CD4-positive, alpha-beta memory T cell (primary cell): ENCODE data around the gene TANGO2. TPM values are rescaled to one million over a fixed set of nuclear protein-coding genes. Genes with fewer than 3 reads are reported as not detected.

Source experiments
- CTCF ChIA-PET: fragments of 350-600 bp; sonication (Branson Sonifier 250); formaldehyde crosslinking; loops from one replicate; lab custom pipeline; 2021; ENCODE audit warnings: inconsistent platforms; ENCODE audit not compliant: partially characterized antibody; lab: Charles Lee
- POLR2A ChIA-PET: fragments of 350-600 bp; sonication (Branson Sonifier 250); formaldehyde crosslinking; loops from one replicate; lab custom pipeline; 2021; ENCODE audit not compliant: partially characterized antibody; lab: Charles Lee
- DNase-seq, 5 donors: peaks; one replicate each; pipeline versions ENCODE4 v3.0.0 to v3.0.0-alpha.2; 2020 to 2022; ENCODE audit warnings: mixed read lengths in 1 of 5
- H3K27ac ChIP-seq: one replicate; pipeline ENCODE4 v1.7.0; 2013; ENCODE audit warnings: low read depth, low read length
- H3K27me3 ChIP-seq: 2 replicates; pipeline ENCODE4 v1.7.0; 2013; ENCODE audit warnings: mild to moderate bottlenecking, low read length, moderate library complexity; ENCODE audit not compliant: insufficient read depth
- H3K36me3 ChIP-seq: 2 replicates; pipeline ENCODE4 v1.7.0; 2013; ENCODE audit warnings: mild to moderate bottlenecking, low read length, moderate library complexity; ENCODE audit not compliant: insufficient read depth
- H3K4me1 ChIP-seq: 2 replicates; pipeline ENCODE4 v1.7.0; 2013; ENCODE audit warnings: mild to moderate bottlenecking, low read length, moderate library complexity; ENCODE audit not compliant: insufficient read depth
- H3K4me3 ChIP-seq, 2 donors: one replicate each; pipeline ENCODE4 v1.7.0; 2013; ENCODE audit warnings: low read length in 2 of 2, mild to moderate bottlenecking in 1 of 2
- H3K9me3 ChIP-seq, 2 donors: one replicate each; pipeline ENCODE4 v1.7.0; 2013; ENCODE audit warnings: low read length in 2 of 2, control low read depth in 1 of 2; ENCODE audit not compliant: control insufficient read depth in 1 of 2
- H3K27ac Mint-ChIP-seq, 7 donors: one replicate each; pipeline ENCODE4 v1.8.0; 2020 to 2021; ENCODE audit warnings: mixed read lengths in 7 of 7, mild to moderate bottlenecking in 6 of 7, inconsistent platforms in 3 of 7, moderate library complexity in 3 of 7
- H3K27me3 Mint-ChIP-seq, 2 donors: one replicate each; pipeline ENCODE4 v1.8.0; 2020 to 2021; ENCODE audit warnings: mixed read lengths in 2 of 2
- H3K36me3 Mint-ChIP-seq, 2 donors: one replicate each; pipeline ENCODE4 v1.8.0; 2020 to 2021; ENCODE audit warnings: mixed read lengths in 2 of 2, inconsistent platforms in 1 of 2, mild to moderate bottlenecking in 1 of 2
- H3K4me1 Mint-ChIP-seq, 4 donors: one replicate each; pipeline ENCODE4 v1.8.0; 2020 to 2021; ENCODE audit warnings: mixed read lengths in 4 of 4, mild to moderate bottlenecking in 1 of 4
- H3K4me3 Mint-ChIP-seq, 8 donors: one replicate each; pipeline ENCODE4 v1.8.0; 2020 to 2021; ENCODE audit warnings: mixed read lengths in 8 of 8, mild to moderate bottlenecking in 7 of 8, moderate library complexity in 6 of 8, inconsistent platforms in 3 of 8
- H3K9me3 Mint-ChIP-seq, 8 donors: one replicate each; pipeline ENCODE4 v1.8.0; 2020 to 2021; ENCODE audit warnings: mixed read lengths in 8 of 8, mild to moderate bottlenecking in 5 of 8, inconsistent platforms in 3 of 8, moderate library complexity in 1 of 8
- intact Hi-C: fragments of 100-400 bp; cut with micrococcal nuclease; formaldehyde crosslinking; loops from one replicate; pipeline ENCODE4 v1.15.1; 2023
- polyA plus RNA-seq, 2 donors: library from polyadenylated mRNA; unstranded; fragments of 300-500 nt; fragmentation: Illumina TruSeq; gene quantifications; one replicate each; pipeline ENCODE4 v1.2.3, GENCODE V29; 2021
- total RNA-seq, 2 experiments: library from RNA; stranded (reverse); gene quantifications; one replicate each; pipeline ENCODE4 v1.2.3, GENCODE V29; 2021

The TANGO2 gene
- total and polyA plus RNA-seq, 4 experiments from 2014 or later: 40.9 to 51.5 (median 47.3) TPM

- Mint-ChIP-seq H3K4me3 (no peak overlapping the region), H3K27ac (no peak overlapping the region), H3K9me3 (no peaks in the 10 kb centered on the region), H3K4me1 (no peaks in the 10 kb centered on the region), H3K36me3 (no peaks in the 10 kb centered on the region), H3K27me3 (no peaks in the 10 kb centered on the region)
- DNase-seq: no peak
- no peak overlapping the region for H3K27ac ChIP-seq
- ChIA-PET POLR2A (no interaction called here), CTCF (no interaction called here)
- no peaks in the 10 kb centered on the region for H3K36me3 ChIP-seq
- H3K4me3 ChIP-seq: no peak overlapping the region
- H3K4me1 ChIP-seq: peaks cover 11% of the 10 kb centered on the region
- intact Hi-C loops: no loop called here
- H3K27me3 ChIP-seq: no peaks in the 10 kb centered on the region
- no peaks in the 10 kb centered on the region for H3K9me3 ChIP-seq
Observed at GRCh38 chr22:19992921-19993355, 28.0 kb upstream of the TANGO2 start.

DNA sequence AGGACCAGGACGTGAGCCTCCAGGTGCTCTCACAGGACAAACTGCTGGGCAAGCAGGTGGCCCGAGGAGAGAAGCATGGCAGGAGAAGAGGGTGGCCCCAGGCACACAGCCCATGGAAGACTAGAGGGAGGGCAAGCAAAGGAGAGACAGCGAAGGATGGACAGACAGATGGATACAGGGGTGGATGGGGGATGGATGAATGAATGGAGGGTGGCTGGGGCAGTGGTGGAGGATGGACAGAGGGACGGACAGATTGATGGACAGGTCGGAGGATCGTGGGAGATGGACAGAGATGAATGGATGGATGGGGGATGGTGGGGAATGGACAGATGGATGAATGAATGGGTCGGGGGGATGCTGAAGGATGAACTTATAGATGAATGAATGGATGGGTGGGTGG lies 27.0 kb upstream of the TANGO2 start:
- Mint-ChIP-seq H3K27me3 (no peaks in the 10 kb centered on the region), H3K36me3 (no peaks in the 10 kb centered on the region), H3K4me1 (no peaks in the 10 kb centered on the region), H3K27ac (no peak overlapping the region), H3K9me3 (no peaks in the 10 kb centered on the region), H3K4me3 (no peak overlapping the region)
- peaks cover 5% of the 10 kb centered on the region for H3K4me1 ChIP-seq
- H3K4me3 ChIP-seq: no peak overlapping the region
- H3K9me3 ChIP-seq: no peaks in the 10 kb centered on the region
- ChIA-PET CTCF (no interaction called here), POLR2A (no interaction called here)
- H3K27me3 ChIP-seq: no peaks in the 10 kb centered on the region
- no peak for DNase-seq
- H3K27ac ChIP-seq: no peak overlapping the region
- no peaks in the 10 kb centered on the region for H3K36me3 ChIP-seq
- intact Hi-C loops: no loop called here

DNA sequence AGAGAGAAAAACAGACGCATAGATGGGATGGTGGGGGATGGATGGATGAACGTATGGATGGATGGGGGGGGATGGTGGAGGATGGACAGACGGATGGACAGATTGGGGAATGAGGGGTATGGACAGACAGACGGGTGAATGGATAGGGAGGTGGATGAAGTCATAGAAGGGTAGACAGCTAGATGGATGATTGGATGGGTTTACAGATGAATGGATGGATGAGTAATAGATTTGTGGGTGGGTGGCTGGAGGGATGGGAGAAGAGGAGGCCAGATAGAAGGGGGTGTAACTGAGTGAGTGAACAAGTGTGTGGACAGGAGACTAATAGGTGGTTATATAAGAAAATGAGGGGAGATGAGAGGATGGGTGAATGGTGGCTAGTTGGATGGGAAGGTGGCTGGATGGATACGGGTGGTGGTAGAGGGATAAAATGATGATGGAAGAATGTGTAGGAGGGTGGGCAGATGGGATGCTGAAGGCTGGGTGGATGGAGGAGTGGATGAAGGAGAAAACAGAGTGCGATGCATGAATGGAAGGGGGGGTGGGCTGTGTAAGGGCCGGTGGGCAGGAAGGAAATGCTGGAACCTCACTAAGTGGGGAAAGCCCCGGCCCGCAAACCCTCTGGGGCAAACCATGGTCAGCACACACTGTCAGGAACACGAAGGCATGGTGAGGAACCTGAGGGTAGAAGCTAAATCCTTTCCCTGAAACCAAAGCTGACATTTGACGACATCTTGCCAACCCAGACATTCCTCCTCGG lies 25.9 kb upstream of the TANGO2 start:
- Mint-ChIP-seq H3K27me3 (no peaks in the 10 kb centered on the region), H3K4me3 (no peak overlapping the region), H3K27ac (no peak overlapping the region), H3K36me3 (no peaks in the 10 kb centered on the region), H3K4me1 (no peaks in the 10 kb centered on the region), H3K9me3 (no peaks in the 10 kb centered on the region)
- Histone ChIP-seq H3K4me3 (no peak overlapping the region), H3K36me3 (no peaks in the 10 kb centered on the region), H3K27ac (no peak overlapping the region), H3K9me3 (no peaks in the 10 kb centered on the region), H3K4me1 (no peaks in the 10 kb centered on the region), H3K27me3 (no peaks in the 10 kb centered on the region)
- no peak for DNase-seq
- CTCF ChIA-PET: no interaction called here
- intact Hi-C loops: no loop called here
- POLR2A ChIA-PET: no interaction called here

- ChIA-PET CTCF (no interaction called here), POLR2A (interaction anchor here (0.6 kb wide), 1 partner anchor 25 kb away, joined by 3 read pairs; no protein-coding TSS in a partner anchor)
- H3K27ac ChIP-seq: no peak overlapping the region
- Mint-ChIP-seq H3K4me3 (no peak overlapping the region), H3K27me3 (no peaks in the 10 kb centered on the region), H3K4me1 (no peaks in the 10 kb centered on the region), H3K9me3 (no peaks in the 10 kb centered on the region), H3K27ac (no peak overlapping the region), H3K36me3 (no peaks in the 10 kb centered on the region)
- H3K9me3 ChIP-seq: no peaks in the 10 kb centered on the region
- H3K36me3 ChIP-seq: no peaks in the 10 kb centered on the region
- intact Hi-C loops: no loop called here
- no peak for DNase-seq
- H3K4me3 ChIP-seq: no peak overlapping the region
- no peaks in the 10 kb centered on the region for H3K4me1 ChIP-seq
- no peaks in the 10 kb centered on the region for H3K27me3 ChIP-seq
Observed at GRCh38 chr22:19995611-19996339, 25.1 kb upstream of the TANGO2 start.

DNA sequence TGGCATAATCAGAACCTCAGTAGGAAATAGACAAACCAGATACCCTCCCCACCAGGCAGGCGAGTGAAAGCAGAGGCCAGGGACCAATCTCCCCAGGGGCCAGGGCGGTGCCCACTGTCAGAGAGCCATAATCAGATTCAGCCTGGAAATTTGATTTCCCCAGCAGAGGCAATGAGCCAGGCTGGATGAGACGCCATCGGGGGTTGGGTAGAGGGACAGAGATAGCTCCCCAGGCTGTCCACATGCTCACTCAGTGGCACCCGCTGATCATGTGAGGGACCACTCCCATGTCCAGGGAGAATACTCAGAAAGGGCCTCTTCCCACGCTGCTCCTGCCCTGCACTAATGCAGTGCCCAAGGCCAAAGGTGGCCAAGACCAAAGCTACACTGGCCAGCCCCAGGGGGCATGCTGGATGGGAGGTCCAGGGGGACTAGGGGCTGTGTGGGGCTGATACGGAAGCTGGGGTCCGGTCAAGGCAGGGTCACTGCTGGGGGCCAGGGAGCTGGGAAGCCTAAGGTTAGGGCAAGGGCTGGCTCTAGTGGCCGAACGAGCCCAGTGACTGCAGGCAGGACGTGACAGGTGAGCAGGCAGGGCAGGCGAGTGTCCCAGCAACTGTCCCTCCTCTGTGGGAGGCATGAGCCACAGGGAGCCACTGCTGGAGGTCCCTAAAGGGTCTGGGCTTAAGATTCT lies 24.1 kb upstream of the TANGO2 start:
- Histone ChIP-seq H3K4me3 (no peak overlapping the region), H3K27me3 (no peaks in the 10 kb centered on the region), H3K9me3 (no peaks in the 10 kb centered on the region), H3K36me3 (no peaks in the 10 kb centered on the region), H3K27ac (no peak overlapping the region), H3K4me1 (no peaks in the 10 kb centered on the region)
- no peaks in the 10 kb centered on the region for H3K36me3 Mint-ChIP-seq
- CTCF ChIA-PET: no interaction called here
- H3K27me3 Mint-ChIP-seq: no peaks in the 10 kb centered on the region
- peaks cover 0 to under 1% (median 0%) of the 10 kb centered on the region in 8 donors for H3K9me3 Mint-ChIP-seq
- H3K4me3 Mint-ChIP-seq: no peak overlapping the region
- H3K27ac Mint-ChIP-seq: no peak overlapping the region
- DNase-seq: no peak
- H3K4me1 Mint-ChIP-seq: no peaks in the 10 kb centered on the region
- POLR2A ChIA-PET: no interaction called here
- intact Hi-C loops: no loop called here

- no peak overlapping the region for H3K27ac ChIP-seq
- H3K9me3 ChIP-seq: no peaks in the 10 kb centered on the region
- Mint-ChIP-seq H3K36me3 (no peaks in the 10 kb centered on the region), H3K27me3 (no peaks in the 10 kb centered on the region), H3K4me3 (no peak overlapping the region), H3K4me1 (no peaks in the 10 kb centered on the region), H3K27ac (no peak overlapping the region), H3K9me3 (peaks cover 0 to 5% (median under 1%) of the 10 kb centered on the region in 8 donors)
- no peak for DNase-seq
- intact Hi-C loops: no loop called here
- H3K4me1 ChIP-seq: no peaks in the 10 kb centered on the region
- no peak overlapping the region for H3K4me3 ChIP-seq
- H3K36me3 ChIP-seq: no peaks in the 10 kb centered on the region
- ChIA-PET POLR2A (no interaction called here), CTCF (no interaction called here)
- no peaks in the 10 kb centered on the region for H3K27me3 ChIP-seq
Observed at GRCh38 chr22:19997561-19998231, 23.2 kb upstream of the TANGO2 start.
